HepG2 (cell line): ENCODE measurements around the gene TNFSF12. TPM values are rescaled to one million over a fixed set of nuclear protein-coding genes. Genes with fewer than 3 reads are reported as not detected.

ENCODE experiments used
- ARHGAP35 ChIP-seq: sonication (generic); formaldehyde crosslinking; IDR thresholded peaks from 2 replicates; pipeline ENCODE4 v1.9.0; 2022; ENCODE audit warnings: mild to moderate bottlenecking, inconsistent platforms, moderate library complexity, missing genetic modification reagents, borderline replicate concordance
- ESRRA ChIP-seq: sonication (generic); formaldehyde crosslinking; IDR thresholded peaks from 2 replicates; pipeline ENCODE4 v1.5.1; 2020; ENCODE audit warnings: mild to moderate bottlenecking, low read depth, missing genetic modification reagents
- HES4 ChIP-seq: sonication (generic); formaldehyde crosslinking; IDR thresholded peaks from 2 replicates; pipeline ENCODE4 v1.9.0; 2021; ENCODE audit warnings: mild to moderate bottlenecking, missing genetic modification reagents, borderline replicate concordance
- MATR3 ChIP-seq: sonication (generic); formaldehyde crosslinking; IDR thresholded peaks from 2 replicates; pipeline ENCODE4 v1.4.0; 2020; ENCODE audit warnings: missing genetic modification reagents
- NCOA5 ChIP-seq: sonication (generic); formaldehyde crosslinking; IDR thresholded peaks from 2 replicates; pipeline ENCODE4 v1.4.0; 2020; ENCODE audit warnings: missing genetic modification reagents
- SKI ChIP-seq: fragments of 450-650 bp; IDR thresholded peaks from one replicate; pipeline ENCODE4 v1.6.1; 2018; ENCODE audit warnings: mild to moderate bottlenecking; ENCODE audit not compliant: partially characterized antibody
- SP2 ChIP-seq: sonication (generic); formaldehyde crosslinking; IDR thresholded peaks from 2 replicates; pipeline ENCODE4 v1.5.1; 2020; ENCODE audit warnings: mild to moderate bottlenecking, missing genetic modification reagents
- TCF7 ChIP-seq: sonication (generic); IDR thresholded peaks from 2 replicates; pipeline ENCODE4 v1.6.1; 2016; ENCODE audit warnings: antibody characterized with exemption, low read depth
- TSC22D2 ChIP-seq: sonication (generic); formaldehyde crosslinking; IDR thresholded peaks from 2 replicates; pipeline ENCODE4 v1.5.1; 2020; ENCODE audit warnings: missing genetic modification reagents, mild to moderate bottlenecking, borderline replicate concordance
- ZC3H4 ChIP-seq: sonication (generic); formaldehyde crosslinking; IDR thresholded peaks from 2 replicates; pipeline ENCODE4 v1.4.0; 2020; ENCODE audit warnings: missing genetic modification reagents, borderline replicate concordance
- ZNF224 ChIP-seq: sonication (generic); formaldehyde crosslinking; IDR thresholded peaks from 2 replicates; pipeline ENCODE4 v1.5.0; 2020; ENCODE audit warnings: mild to moderate bottlenecking, missing genetic modification reagents
- ZNF639 ChIP-seq: conservative IDR thresholded peaks from 2 replicates; pipeline ENCODE4 v1.6.1; 2018; ENCODE audit warnings: missing genetic modification reagents
- ZNF646 ChIP-seq: sonication (generic); formaldehyde crosslinking; IDR thresholded peaks from 2 replicates; pipeline ENCODE4 v1.9.0; 2021; ENCODE audit warnings: mild to moderate bottlenecking, missing genetic modification reagents
- ZNF674 ChIP-seq: sonication (generic); formaldehyde crosslinking; IDR thresholded peaks from 2 replicates; pipeline ENCODE4 v1.5.0; 2020; ENCODE audit warnings: low read depth, mild to moderate bottlenecking, missing genetic modification reagents
- ZNF766 ChIP-seq: sonication (generic); formaldehyde crosslinking; IDR thresholded peaks from 2 replicates; pipeline ENCODE4 v1.5.0; 2020; ENCODE audit warnings: missing genetic modification reagents, borderline replicate concordance
- polyA plus RNA-seq, 8 experiments: library from polyadenylated mRNA; depleted of rRNA in 3 of 8; stranded (reverse) in 7 of 8; unstranded in 1 of 8; fragments of >200 nt; fragmentation: Illumina TruSeq in 4 of 8; extraction: Trizol in 4 of 8; gene quantifications; 2 replicates each; pipeline versions ENCODE4 v1.2.1 to v1.2.3, GENCODE V29; 2011 to 2016; ENCODE audit warnings: low read depth in 4 of 8, missing spikeins in 1 of 8, mixed read lengths in 1 of 8; ENCODE audit not compliant: insufficient read depth in 1 of 8
- total RNA-seq, 5 experiments: library from RNA; depleted of rRNA; stranded (reverse); fragments of >200 nt; fragmentation: Illumina TruSeq; extraction: Trizol; gene quantifications; 2 replicates each; pipeline ENCODE4 v1.2.3, GENCODE V29; 2016; ENCODE audit warnings: low read depth in 1 of 5

The TNFSF12 gene
- total and polyA plus RNA-seq, 2 of the 13 experiments (the other 11 are each of a cell fraction or from before 2014, with no cell fraction given): 0.93 to 7.2 TPM

DNA sequence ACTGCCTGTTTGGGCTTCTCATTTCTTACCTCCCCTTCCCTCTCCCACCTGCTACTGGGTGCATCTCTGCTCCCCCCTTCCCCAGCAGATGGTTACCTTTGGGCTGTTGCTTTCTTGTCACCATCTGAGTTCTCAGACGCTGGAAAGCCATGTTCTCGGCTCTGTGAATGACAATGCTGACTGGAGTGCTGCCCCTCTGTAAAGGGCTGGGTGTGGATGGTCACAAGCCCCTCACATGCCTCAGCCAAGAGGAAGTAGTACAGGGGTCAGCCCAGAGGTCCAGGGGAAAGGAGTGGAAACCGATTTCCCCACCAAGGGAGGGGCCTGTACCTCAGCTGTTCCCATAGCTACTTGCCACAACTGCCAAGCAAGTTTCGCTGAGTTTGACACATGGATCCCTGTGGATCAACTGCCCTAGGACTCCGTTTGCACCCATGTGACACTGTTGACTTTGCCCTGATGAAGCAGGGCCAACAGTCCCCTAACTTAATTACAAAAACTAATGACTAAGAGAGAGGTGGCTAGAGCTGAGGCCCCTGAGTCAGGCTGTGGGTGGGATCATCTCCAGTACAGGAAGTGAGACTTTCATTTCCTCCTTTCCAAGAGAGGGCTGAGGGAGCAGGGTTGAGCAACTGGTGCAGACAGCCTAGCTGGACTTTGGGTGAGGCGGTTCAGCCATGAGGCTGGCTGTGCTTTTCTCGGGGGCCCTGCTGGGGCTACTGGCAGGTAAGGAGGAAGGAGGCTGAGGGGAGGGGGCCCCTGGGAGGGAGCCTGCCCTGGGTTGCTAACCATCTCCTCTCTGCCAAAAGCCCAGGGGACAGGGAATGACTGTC, 30.4 kb downstream of the TNFSF12 start, which contains the start of gene CD68 (continued):
- no peak for TF ChIP-seq ZNF646
- TF ChIP-seq SKI: peak; percentile 26
- TF ChIP-seq TSC22D2: 0 out of 2 replicates have a peak, but pooled peaks have one; percentile 49
- TF ChIP-seq ZNF639 (CRISPR knock-in tag): peak; percentile 57; the same call in 1 of the 2 replicates
- TF ChIP-seq HES4 (CRISPR knock-in tag): 0 out of 2 replicates have a peak, but pooled peaks have one; percentile 38
- peak; percentile 90; the same call in 1 of the 2 replicates for TF ChIP-seq ZNF766 (CRISPR knock-in tag)
- TF ChIP-seq TCF7: no peak
- TF ChIP-seq SP2 (CRISPR knock-in tag): no peak
- TF ChIP-seq MATR3 (CRISPR knock-in tag): no peak
- TF ChIP-seq ZNF674 (CRISPR knock-in tag): no peak
- TF ChIP-seq ARHGAP35: no peak; the same call in 1 of the 2 replicates
- peak; percentile 99 for TF ChIP-seq ZC3H4
- TF ChIP-seq ESRRA (CRISPR knock-in tag): 0 out of 2 replicates have a peak, but pooled peaks have one; percentile 46
- peak; percentile 91 for TF ChIP-seq ZNF224 (CRISPR knock-in tag)
- peak; percentile 97; the same call in 1 of the 2 replicates for TF ChIP-seq NCOA5 (CRISPR knock-in tag)
